Measurements from ENCODE around the gene CFAP97D1. TPM values are rescaled to one million over a fixed set of nuclear protein-coding genes. Genes with fewer than 3 reads are reported as not detected.

CFAP97D1 gene
- total RNA-seq, 4 donors from 2014 or later, result 0.19 TPM; not detected in 3

DNA sequence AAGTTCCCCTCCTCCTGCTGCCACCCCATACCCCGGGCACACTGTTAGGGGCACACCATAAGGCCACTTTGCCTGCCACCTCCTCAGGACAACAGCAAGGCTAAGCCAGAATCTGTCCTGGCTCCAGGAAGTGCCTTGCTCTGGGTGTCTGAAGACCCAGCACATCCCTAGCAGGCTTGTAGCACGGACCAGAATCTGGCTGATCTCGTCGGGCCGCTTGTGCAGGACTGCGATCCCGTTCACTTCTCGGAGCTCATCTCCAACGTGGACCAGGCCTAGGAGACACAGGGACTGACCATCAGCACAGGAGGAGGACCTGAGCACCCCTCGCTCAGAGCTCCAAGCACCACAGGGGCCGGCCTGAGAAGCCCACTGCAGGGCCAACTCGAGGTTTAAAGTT is 45.3 kb downstream of the CFAP97D1 start:
- TF ChIP-seq, protein P1, sequence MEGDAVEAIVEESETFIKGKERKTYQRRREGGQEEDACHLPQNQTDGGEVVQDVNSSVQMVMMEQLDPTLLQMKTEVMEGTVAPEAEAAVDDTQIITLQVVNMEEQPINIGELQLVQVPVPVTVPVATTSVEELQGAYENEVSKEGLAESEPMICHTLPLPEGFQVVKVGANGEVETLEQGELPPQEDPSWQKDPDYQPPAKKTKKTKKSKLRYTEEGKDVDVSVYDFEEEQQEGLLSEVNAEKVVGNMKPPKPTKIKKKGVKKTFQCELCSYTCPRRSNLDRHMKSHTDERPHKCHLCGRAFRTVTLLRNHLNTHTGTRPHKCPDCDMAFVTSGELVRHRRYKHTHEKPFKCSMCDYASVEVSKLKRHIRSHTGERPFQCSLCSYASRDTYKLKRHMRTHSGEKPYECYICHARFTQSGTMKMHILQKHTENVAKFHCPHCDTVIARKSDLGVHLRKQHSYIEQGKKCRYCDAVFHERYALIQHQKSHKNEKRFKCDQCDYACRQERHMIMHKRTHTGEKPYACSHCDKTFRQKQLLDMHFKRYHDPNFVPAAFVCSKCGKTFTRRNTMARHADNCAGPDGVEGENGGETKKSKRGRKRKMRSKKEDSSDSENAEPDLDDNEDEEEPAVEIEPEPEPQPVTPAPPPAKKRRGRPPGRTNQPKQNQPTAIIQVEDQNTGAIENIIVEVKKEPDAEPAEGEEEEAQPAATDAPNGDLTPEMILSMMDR (IDR thresholded peaks at IDR 0.05), result no peak
- no peak for TF ChIP-seq EP300 (IDR thresholded peaks at IDR 0.05)
- no peak for TF ChIP-seq POLR2AphosphoS5 (IDR thresholded peaks at IDR 0.05)
- no peak for TF ChIP-seq POLR2A (IDR thresholded peaks at IDR 0.05; ENCODE audit: low read depth)
- intact Hi-C loops (cut with DNase I), result no loop called here
- DNase-seq (ENCODE audit: extremely low spot score), result no peak
- H3K27ac ChIP-seq (replicated peaks in 1 of 4), result no peak overlapping the region
- no peaks in the 10 kb centered on the region for H3K9me3 ChIP-seq
- no peaks in the 10 kb centered on the region for H3K27me3 ChIP-seq
- H3K4me3 ChIP-seq, result no peak overlapping the region
- peaks cover 0 to 78% (median 59%) of the 10 kb centered on the region in 4 donors for H3K36me3 ChIP-seq
- WGBS, result 92% methylated on average over 12 of the region's 12 CpGs
- peaks cover 11 to 25% (median 13%) of the 10 kb centered on the region in 4 donors for H3K4me1 ChIP-seq

DNA sequence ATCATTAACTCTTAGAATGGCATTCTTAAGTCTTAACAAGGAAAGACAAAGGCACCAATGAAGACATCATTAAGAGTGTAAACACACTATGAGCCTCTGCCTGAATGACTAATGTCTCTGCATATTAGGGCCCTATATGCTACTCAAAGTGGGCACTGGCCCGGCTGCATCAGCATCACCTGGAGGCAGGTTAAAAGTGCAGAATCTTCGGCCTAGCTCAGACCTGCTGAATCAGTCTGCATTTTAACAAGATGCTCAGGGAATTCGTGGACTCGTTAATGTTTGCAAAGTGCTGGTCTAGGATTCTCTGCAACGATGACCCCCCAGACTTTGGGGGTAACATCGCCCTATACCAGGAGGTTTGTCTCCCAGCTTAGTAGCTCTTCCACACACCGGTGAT is 46.0 kb downstream of the CFAP97D1 start:
- H3K27me3 ChIP-seq, result no peaks in the 10 kb centered on the region
- WGBS, result 95% methylated on average over 6 of the region's 7 CpGs
- H3K4me3 ChIP-seq, result no peak overlapping the region
- peaks cover 0 to 78% (median 56%) of the 10 kb centered on the region in 4 donors for H3K36me3 ChIP-seq
- H3K9me3 ChIP-seq, result no peaks in the 10 kb centered on the region
- intact Hi-C loops (cut with DNase I), result no loop called here
- H3K27ac ChIP-seq (replicated peaks in 1 of 4), result no peak overlapping the region
- peaks cover 12 to 25% (median 13%) of the 10 kb centered on the region in 4 donors for H3K4me1 ChIP-seq
- TF ChIP-seq POLR2AphosphoS5 (IDR thresholded peaks at IDR 0.05) (no peak), EP300 (IDR thresholded peaks at IDR 0.05) (no peak), POLR2A (IDR thresholded peaks at IDR 0.05; ENCODE audit: low read depth) (no peak)
- TF ChIP-seq, protein P1 (IDR thresholded peaks at IDR 0.05), result no peak
- no peak for DNase-seq (ENCODE audit: extremely low spot score)

DNA sequence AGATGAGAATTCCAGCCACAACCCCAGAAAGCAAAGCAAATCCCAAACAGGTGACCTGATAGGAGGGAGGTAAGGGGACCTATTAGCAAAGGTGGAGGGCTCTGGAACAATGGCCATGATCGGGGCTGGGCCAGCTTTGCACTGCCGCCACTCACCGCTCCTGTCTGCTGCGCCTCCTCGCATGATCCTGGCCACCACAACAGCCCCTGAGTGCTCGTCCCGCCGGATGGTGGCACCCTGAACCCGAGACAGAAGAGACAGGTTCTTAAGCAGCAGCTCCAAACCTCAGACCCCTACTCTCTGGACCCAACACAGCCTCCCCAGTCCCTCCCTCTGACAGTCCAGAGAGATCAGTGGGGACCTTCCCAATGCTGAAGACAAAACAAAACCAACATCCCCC is 47.4 kb downstream of the CFAP97D1 start:
- peaks cover 0 to 73% (median 54%) of the 10 kb centered on the region in 4 donors for H3K36me3 ChIP-seq
- intact Hi-C loops (cut with DNase I), result no loop called here

DNA sequence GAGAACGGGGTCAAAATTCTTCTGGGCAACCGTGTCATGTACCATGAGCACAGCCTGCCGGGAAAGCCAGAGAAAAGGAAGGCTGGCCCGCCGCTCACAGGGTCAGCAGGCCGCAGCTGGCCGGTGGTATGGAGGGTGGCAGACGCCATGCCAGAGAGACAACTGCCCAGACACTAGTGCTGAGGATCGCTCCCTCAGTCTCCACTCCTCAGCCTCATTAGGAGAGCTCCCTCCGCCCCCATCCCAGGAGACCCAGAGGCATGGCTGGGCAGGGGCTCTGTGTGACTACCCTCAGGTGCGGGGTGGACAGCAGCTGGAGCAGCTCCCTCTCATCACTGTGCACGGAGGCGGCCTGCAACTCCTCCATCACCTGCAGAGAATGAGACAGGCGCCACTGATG is 49.5 kb downstream of the CFAP97D1 start:
- peaks cover 20 to 28% (median 25%) of the 10 kb centered on the region in 4 donors for H3K4me1 ChIP-seq
- intact Hi-C loops (cut with DNase I), result loop anchor here (5.0 kb wide), 1 partner anchor 47 kb away; the partner anchor contains the start of gene CFAP97D1
- peaks cover 0 to 65% (median 50%) of the 10 kb centered on the region in 4 donors for H3K36me3 ChIP-seq
- H3K27me3 ChIP-seq, result no peaks in the 10 kb centered on the region
- TF ChIP-seq POLR2AphosphoS5 (IDR thresholded peaks at IDR 0.05), result no peak
- TF ChIP-seq EP300 (IDR thresholded peaks at IDR 0.05), result no peak
- TF ChIP-seq, protein P1 (IDR thresholded peaks at IDR 0.05), result no peak
- no peaks in the 10 kb centered on the region for H3K9me3 ChIP-seq
- 97% methylated on average over 9 of the region's 14 CpGs for WGBS
- H3K27ac ChIP-seq (replicated peaks in 1 of 4), result no peak overlapping the region
- DNase-seq (ENCODE audit: extremely low spot score), result no peak
- H3K4me3 ChIP-seq, result no peak overlapping the region

More for the DNA sequence above, 47.4 kb downstream of the CFAP97D1 start:
- Histone ChIP-seq H3K27me3 (no peaks in the 10 kb centered on the region), H3K9me3 (no peaks in the 10 kb centered on the region), H3K4me3 (no peak overlapping the region), H3K27ac (replicated peaks in 1 of 4) (no peak overlapping the region), H3K4me1 (peaks cover 23 to 32% (median 26%) of the 10 kb centered on the region in 4 donors)
- WGBS, result 92% methylated on average over 9 of the region's 9 CpGs
- no peak for TF ChIP-seq POLR2A (IDR thresholded peaks at IDR 0.05; ENCODE audit: low read depth)
- TF ChIP-seq POLR2AphosphoS5 (IDR thresholded peaks at IDR 0.05), result no peak
- no peak for TF ChIP-seq EP300 (IDR thresholded peaks at IDR 0.05)
- TF ChIP-seq, protein P1 (IDR thresholded peaks at IDR 0.05), result no peak
- DNase-seq (ENCODE audit: extremely low spot score), result no peak
